HG02885 (cell line): ENCODE results near the gene DHRSX.
"Not testable (repeated sequence)": the region's sequence is repeated elsewhere in the genome, so short reads cannot be mapped to it uniquely, and the experiment has no call there.

Experiments
- ATAC-seq: cut with Tn5 transposase; IDR thresholded peaks from one replicate; pipeline ENCODE4 v1.9.1; 2021; ENCODE audit warnings: mild to moderate bottlenecking; ENCODE audit not compliant: unreplicated experiment, poor library complexity

DHRSX gene

GRCh38 chrX:2406891-2407518 is 93.8 kb downstream of the DHRSX start:
- no peak for ATAC-seq

DNA sequence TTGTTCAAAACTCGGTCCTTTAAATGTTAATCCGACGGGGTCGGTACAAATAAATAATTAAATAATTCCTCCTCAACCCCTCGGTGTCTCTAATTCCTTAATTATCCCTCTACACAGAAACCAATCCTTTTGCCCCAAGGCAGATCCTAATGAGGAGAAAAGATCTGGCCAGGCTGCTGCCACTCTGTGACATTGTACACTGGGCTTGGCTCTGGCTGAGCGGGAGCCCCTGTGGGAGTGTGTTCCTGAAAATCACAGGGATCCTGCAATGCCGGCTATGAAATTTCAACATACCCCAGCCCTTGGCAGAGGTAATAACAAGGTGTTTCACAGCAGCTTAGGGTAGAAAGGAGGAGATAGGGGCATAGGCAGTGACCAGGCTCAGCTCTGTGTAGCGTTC is 96.0 kb downstream of the DHRSX start:
- ATAC-seq = no peak

- ATAC-seq = no peak
Observed at GRCh38 chrX:2402361-2402690, 98.5 kb downstream of the DHRSX start.

DNA sequence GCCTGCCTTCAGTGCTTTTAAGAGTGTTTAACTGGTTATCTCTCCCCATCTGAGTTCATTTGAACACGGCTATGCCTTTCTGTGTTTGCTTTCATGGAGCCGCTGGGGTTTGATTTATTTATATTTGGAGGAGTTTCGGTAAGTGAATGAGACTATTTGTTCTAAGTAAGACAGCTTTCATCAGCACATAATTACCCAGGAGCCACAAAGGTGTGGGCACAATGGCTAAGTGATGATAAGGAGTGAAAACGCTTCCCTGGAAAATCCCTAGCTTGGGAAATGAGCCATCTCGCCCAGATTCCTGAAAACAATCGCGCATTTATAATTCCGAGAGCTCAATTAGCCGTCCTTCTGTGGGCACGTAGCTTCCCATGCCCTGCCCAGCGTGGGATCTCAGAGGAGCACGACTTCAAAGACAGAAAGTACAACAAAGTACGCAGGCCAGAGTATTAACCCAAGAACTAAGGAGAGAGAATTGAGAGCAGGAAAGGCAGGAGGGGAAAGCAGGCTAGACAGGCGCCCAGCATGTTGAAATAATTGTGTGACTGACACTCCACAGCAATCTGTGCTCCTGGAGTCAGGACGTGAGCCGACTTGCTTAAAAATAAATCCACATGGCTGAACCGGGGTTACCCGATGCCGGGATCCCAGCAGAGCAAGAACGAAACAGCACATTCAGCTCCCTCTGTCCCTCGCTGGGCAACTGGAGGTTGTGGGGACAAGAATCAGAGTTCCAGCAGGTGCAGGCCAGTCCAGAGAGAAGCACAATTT is 99.0 kb downstream of the DHRSX start:
- ATAC-seq = no peak

DNA sequence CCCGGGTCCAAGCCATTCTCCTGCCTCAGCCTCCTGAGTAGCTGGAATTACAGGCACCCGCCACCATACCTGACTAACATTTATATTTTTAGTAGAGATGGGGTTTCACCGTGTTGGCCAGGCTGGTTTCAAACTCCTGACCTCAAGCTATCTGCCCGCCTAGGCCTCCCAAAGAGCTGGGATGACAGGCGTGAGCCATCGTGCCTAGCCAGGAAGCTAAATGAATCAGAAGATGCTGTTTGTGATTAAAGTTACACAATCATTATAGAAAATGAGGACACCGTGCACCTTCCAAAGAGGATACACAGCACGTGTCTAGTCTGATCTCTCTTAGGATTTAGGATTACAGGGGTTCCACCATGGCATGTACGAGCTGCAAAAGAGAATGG is 99.6 kb downstream of the DHRSX start:
- ATAC-seq = no peak

- ATAC-seq = no peak
Observed at GRCh38 chrX:2398064-2398656, 102.6 kb downstream of the DHRSX start.

- no peak for ATAC-seq
Observed at GRCh38 chrX:2397229-2398063, 103.3 kb downstream of the DHRSX start.

GRCh38 chrX:2395261-2395992 is 105.3 kb downstream of the DHRSX start:
- no peak for ATAC-seq

- ATAC-seq = no peak
Observed at GRCh38 chrX:2391869-2392606, 108.7 kb downstream of the DHRSX start.

GRCh38 chrX:2390754-2391153 is 110.0 kb downstream of the DHRSX start:
- ATAC-seq = no peak

- not testable (repeated sequence) for ATAC-seq
Observed at GRCh38 chrX:2389731-2390130, 111.0 kb downstream of the DHRSX start.

DNA sequence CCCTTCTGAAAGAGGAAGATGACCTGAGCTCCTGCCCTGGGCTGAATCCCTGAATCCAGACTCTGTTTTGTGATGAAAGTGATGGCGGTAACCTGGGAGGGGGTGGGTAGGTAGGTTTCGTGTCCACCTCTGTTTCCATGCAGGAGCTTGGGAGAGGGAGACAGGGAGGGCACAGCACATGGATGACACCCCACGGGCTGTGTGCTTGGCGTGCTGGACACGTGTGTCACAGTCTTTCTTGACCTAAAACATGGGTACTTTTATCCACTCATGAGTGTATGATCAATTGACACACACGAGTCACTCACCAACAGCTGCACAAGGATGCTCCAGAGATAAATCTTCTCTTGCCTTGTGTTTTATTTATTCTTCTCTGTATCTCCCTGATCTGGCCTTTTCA is 111.5 kb downstream of the DHRSX start:
- ATAC-seq = no peak

DNA sequence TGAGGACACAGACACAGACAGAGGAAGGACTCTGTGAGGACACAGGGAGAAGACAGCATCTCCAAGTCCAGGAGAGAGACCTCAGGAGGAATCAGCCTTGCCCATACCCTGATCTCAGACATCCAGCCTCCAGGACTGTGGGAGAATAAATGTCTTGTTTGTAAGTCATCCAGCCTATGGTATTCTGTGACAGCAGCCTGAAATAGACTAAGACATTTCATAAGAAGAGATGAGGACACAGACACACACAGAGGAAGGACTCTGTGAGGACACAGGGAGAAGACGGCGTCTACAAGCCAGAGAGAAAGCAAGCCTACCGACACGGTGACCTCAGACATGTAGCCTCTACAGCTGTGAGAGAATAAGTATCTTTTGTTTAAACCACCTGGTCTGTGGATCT is 112.1 kb downstream of the DHRSX start:
- no peak for ATAC-seq

DNA sequence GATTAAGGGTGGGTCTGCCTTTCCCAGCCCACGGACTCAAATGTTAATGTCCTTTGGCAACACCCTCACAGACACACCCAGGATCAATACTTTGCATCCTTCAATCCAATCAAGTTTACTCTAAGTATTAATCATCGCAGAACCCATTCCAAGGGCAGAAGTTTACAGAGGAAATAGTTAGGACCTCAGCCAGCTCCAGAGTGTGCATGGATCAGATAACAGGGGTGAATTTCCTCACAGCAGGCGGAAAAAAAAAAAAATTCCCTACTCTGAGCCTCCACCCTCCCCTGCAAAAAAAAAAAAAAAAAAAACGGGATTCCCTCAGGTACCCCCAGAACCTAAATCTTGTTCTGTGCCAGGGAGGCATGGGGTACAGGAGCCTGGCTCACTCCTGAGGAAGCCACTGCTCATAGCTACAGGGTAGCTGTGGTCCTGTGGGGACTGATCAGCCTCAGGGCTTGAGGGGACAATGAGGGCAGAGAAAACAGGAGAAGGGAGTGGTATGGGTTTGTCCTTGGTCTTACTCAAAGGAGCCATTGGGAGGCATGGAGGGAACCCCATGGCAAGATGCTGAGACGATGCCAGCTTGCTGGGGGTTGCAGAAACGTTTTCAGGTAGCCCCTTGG is 113.0 kb downstream of the DHRSX start:
- no peak for ATAC-seq

- ATAC-seq = no peak
Observed at GRCh38 chrX:2385224-2385623, 115.6 kb downstream of the DHRSX start.

- ATAC-seq = no peak
Observed at GRCh38 chrX:2384486-2384885, 116.3 kb downstream of the DHRSX start.

DNA sequence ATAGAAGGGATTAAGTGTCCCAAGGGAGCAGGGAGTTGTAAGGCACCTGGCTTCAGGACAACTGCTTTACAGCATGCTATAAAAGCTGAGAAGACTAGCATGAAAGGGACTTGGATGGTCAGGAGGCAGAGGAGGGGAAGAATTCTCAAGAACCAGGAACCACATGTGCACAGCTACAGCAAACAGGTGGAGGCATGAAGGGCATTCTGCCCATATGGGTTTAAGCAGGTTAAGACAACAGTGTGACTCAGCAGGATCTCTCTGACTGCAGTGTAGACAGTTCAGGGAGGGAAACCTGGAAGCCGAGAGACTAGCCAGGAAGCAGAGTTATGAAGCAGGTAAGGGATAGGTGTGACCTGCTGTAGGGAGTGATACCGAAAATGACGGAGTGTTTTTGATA is 117.0 kb downstream of the DHRSX start:
- no peak for ATAC-seq

- no peak for ATAC-seq
Observed at GRCh38 chrX:2383144-2383543, 117.6 kb downstream of the DHRSX start.

GRCh38 chrX:2382433-2383048 is 118.2 kb downstream of the DHRSX start:
- not testable (repeated sequence) for ATAC-seq
